Transverse colon (tissue), 4 donors: ENCODE results near the gene CDHR2. TPM values are rescaled to one million over a fixed set of nuclear protein-coding genes. Genes with fewer than 3 reads are reported as not detected.
A peak's percentile ranks its signal among the peaks of the same experiment; 100 is the strongest.

ENCODE experiments used
- DNase-seq: peaks from one replicate; pipeline ENCODE4 v3.0.0-alpha.2; 2019
- H3K27ac ChIP-seq, 4 donors: fragments of 200-600 bp; sonication (generic); 2 replicates each; pipeline ENCODE4 v1.5.1; 2016 to 2018; ENCODE audit warnings: inconsistent platforms in 4 of 4
- H3K27me3 ChIP-seq: fragments of 200-600 bp; sonication (generic); 2 replicates; pipeline ENCODE4 v1.5.1; 2017; ENCODE audit warnings: inconsistent platforms
- H3K36me3 ChIP-seq, 4 donors: fragments of 200-600 bp; sonication (generic); 2 replicates each; pipeline ENCODE4 v1.5.1; 2017 to 2019; ENCODE audit warnings: inconsistent platforms in 4 of 4
- H3K4me1 ChIP-seq, 4 donors: fragments of 200-600 bp; sonication (generic); 2 replicates each; pipeline ENCODE4 v1.5.1; 2017 to 2020; ENCODE audit warnings: inconsistent platforms in 4 of 4
- H3K4me3 ChIP-seq, 4 donors: fragments of 200-600 bp; sonication (generic); 1 replicate in 1 of 4; 2 replicates in 3 of 4; pipeline versions ENCODE4 v1.5.1 to v1.6.1; 2017 to 2019; ENCODE audit warnings: inconsistent platforms in 4 of 4
- H3K9me3 ChIP-seq, 2 donors: fragments of 200-600 bp; sonication (generic); 2 replicates each; pipeline ENCODE4 v1.5.1; 2017 to 2019; ENCODE audit warnings: inconsistent platforms in 2 of 2
- EP300 ChIP-seq: sonication (generic); formaldehyde crosslinking; IDR thresholded peaks from one replicate; pipeline ENCODE4 v1.6.1; 2017; ENCODE audit warnings: antibody characterized with exemption, low read depth
- POLR2A ChIP-seq: fragments of 450-650 bp; IDR thresholded peaks from one replicate; pipeline ENCODE4 v1.6.1; 2016; ENCODE audit warnings: antibody characterized with exemption, mild to moderate bottlenecking, moderate library complexity
- POLR2AphosphoS5 ChIP-seq, 3 donors: sonication (generic); formaldehyde crosslinking; IDR thresholded peaks; one replicate each; pipeline ENCODE4 v1.6.1; 2016; ENCODE audit warnings: antibody characterized with exemption in 3 of 3
- WGBS, 2 donors: methylation state at CpG; one replicate each; pipeline ENCODE4 v1.1.5; 2018; ENCODE audit warnings: low coverage in 1 of 2; 5-methylcytosine and 5-hydroxymethylcytosine counted together
- in situ Hi-C, 4 donors: fragments of 200-750 bp; cut with MboI; loops; one replicate each; pipeline versions ENCODE4 v1.15.0 to v1.15.1; 2017; ENCODE audit warnings: low sequenced_read_pairs in 3 of 4, low pct_ligation_motif_present in 1 of 4, low pct_unique_long_range_greater_than_20kb in 1 of 4
- intact Hi-C: fragments of 100-400 bp; cut with DNase I; formaldehyde crosslinking; loops from one replicate; pipeline ENCODE4 v1.15.1; 2023; ENCODE audit warnings: low total_unique reads
- total RNA-seq, 4 donors: library from RNA; depleted of rRNA; stranded (reverse); fragments of >200 nt; gene quantifications; one replicate each; pipeline ENCODE4 v1.1.0, GENCODE V29; 2016
- TF ChIP-seq, protein P1 (sequence below), 5 experiments: fragments of 200-600 bp in 3 of 5; fragments of 450-650 bp in 2 of 5; sonication (generic) in 3 of 5; IDR thresholded peaks; 1 replicate in 2 of 5; 2 replicates in 3 of 5; pipeline ENCODE4 v1.5.1; 2016 to 2017; ENCODE audit warnings: antibody characterized with exemption in 5 of 5, inconsistent platforms in 3 of 5, mild to moderate bottlenecking in 2 of 5, moderate library complexity in 1 of 5

The CDHR2 gene
- total RNA-seq, 4 donors from 2014 or later = 15.5 to 257 (median 104) TPM

DNA sequence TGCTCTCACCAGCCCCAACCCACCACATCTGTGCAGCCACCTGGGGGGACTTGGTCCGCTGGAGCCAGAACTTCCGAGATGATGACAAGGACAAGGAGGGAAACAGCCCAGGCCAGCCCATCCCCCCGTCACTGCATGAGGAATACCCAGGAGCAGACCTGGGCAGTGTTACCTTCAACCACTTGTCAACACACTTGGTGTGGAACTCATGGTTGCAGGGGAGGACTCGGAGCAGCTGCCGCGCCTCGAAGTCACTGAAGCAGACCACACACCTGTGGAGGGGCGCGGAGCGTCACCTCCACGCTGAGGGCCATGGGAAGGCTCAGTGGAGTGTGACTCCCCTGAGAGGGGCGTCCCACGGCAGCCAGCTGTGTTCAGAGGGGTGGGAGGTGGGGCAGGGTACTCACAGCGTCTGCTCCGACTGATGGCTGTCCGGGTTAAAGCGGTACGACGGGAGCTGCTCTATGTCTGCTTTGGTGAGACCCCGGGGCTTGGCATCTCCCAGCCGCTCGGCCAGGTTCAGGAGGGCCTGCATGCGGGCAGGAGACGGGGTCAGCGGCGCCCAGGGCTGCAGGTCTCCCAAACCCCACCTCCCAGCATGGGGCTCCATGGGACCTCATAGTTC, 19.9 kb upstream of the CDHR2 start:
- H3K9me3 ChIP-seq = no peaks in the 10 kb centered on the region
- peak overlapping the region in 1 of 4 donors; percentile 25 for H3K27ac ChIP-seq
- no peaks in the 10 kb centered on the region for H3K27me3 ChIP-seq
- in situ Hi-C loops (no loop called here), intact Hi-C loops (no loop called here)
- DNase-seq = no peak
- peaks cover 16 to 34% (median 19%) of the 10 kb centered on the region in 4 donors for H3K4me1 ChIP-seq
- 88% methylated on average over 22 of the region's 26 CpGs; no CpG with 5 or more reads in 1 of the 2 donors for WGBS, 2 donors
- peaks cover 0 to 24% (median 7%) of the 10 kb centered on the region in 4 donors for H3K36me3 ChIP-seq
- TF ChIP-seq, protein P1, sequence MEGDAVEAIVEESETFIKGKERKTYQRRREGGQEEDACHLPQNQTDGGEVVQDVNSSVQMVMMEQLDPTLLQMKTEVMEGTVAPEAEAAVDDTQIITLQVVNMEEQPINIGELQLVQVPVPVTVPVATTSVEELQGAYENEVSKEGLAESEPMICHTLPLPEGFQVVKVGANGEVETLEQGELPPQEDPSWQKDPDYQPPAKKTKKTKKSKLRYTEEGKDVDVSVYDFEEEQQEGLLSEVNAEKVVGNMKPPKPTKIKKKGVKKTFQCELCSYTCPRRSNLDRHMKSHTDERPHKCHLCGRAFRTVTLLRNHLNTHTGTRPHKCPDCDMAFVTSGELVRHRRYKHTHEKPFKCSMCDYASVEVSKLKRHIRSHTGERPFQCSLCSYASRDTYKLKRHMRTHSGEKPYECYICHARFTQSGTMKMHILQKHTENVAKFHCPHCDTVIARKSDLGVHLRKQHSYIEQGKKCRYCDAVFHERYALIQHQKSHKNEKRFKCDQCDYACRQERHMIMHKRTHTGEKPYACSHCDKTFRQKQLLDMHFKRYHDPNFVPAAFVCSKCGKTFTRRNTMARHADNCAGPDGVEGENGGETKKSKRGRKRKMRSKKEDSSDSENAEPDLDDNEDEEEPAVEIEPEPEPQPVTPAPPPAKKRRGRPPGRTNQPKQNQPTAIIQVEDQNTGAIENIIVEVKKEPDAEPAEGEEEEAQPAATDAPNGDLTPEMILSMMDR (IDR thresholded peaks at IDR 0.05) = no peak
- no peak for TF ChIP-seq EP300
- TF ChIP-seq POLR2A = no peak
- no peak for TF ChIP-seq POLR2AphosphoS5 (IDR thresholded peaks at IDR 0.05)
- no peak overlapping the region for H3K4me3 ChIP-seq

- intact Hi-C loops = no loop called here
- Histone ChIP-seq H3K27me3 (no peaks in the 10 kb centered on the region), H3K9me3 (no peaks in the 10 kb centered on the region), H3K4me3 (no peak overlapping the region), H3K27ac (peak overlapping the region in 1 of 4 donors; percentile 25), H3K36me3 (peaks cover 0 to 24% (median 7%) of the 10 kb centered on the region in 4 donors), H3K4me1 (peaks cover 21 to 39% (median 24%) of the 10 kb centered on the region in 4 donors)
- DNase-seq = no peak
- 20 to 69% methylated on average over 2 to 11 of the region's 11 CpGs for WGBS, 2 donors
- no peak for TF ChIP-seq POLR2A
- TF ChIP-seq, protein P1 (IDR thresholded peaks at IDR 0.05) = no peak
- no peak for TF ChIP-seq EP300
- no peak for TF ChIP-seq POLR2AphosphoS5 (IDR thresholded peaks at IDR 0.05)
- in situ Hi-C loops = no loop called here
These were observed 19.4 kb upstream of the CDHR2 start for GRCh38 chr5:176529741-176530141.

DNA sequence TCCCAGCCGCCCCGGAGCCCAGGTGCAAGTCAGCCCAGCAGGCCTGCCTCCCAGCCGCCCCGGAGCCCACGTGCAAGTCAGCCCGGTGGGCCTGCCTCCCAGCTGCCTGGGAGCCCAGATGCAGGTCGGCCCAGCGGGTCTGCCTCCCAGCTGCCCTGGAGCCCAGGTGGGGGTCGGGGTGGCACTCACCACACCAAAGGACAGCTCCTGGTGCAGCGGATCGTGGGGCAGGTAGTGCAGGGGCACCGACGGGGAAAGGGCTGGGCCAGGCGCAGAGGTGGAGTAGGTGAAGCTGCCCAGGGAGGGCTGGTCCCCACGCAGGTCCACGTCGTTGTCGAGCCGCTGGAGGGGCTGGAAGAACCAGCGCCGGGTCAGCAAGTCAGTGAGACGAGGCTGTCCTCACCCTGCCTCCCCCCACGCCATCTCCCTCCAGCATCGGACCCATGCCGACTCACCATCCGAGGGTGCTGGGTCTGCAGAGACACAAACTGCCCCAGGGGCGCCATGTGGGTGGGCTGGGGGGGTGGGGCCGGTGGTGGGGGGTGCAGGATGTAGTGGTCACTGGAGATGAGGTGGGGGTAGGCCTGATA, 18.7 kb upstream of the CDHR2 start:
- 81% methylated on average over 24 of the region's 28 CpGs; no CpG with 5 or more reads in 1 of the 2 donors for WGBS, 2 donors
- H3K36me3 ChIP-seq = peaks cover 0 to 24% (median 7%) of the 10 kb centered on the region in 4 donors
- no peaks in the 10 kb centered on the region for H3K9me3 ChIP-seq
- H3K27ac ChIP-seq = peak overlapping the region; percentile 0 to 53 (median 22)
- intact Hi-C loops (no loop called here), in situ Hi-C loops (no loop called here)
- TF ChIP-seq EP300 (no peak), POLR2A (no peak), POLR2AphosphoS5 (IDR thresholded peaks at IDR 0.05) (no peak)
- TF ChIP-seq, protein P1 (IDR thresholded peaks at IDR 0.05) = no peak
- peaks cover 29 to 46% (median 31%) of the 10 kb centered on the region in 4 donors for H3K4me1 ChIP-seq
- no peaks in the 10 kb centered on the region for H3K27me3 ChIP-seq
- H3K4me3 ChIP-seq = no peak overlapping the region
- no peak for DNase-seq

- H3K27me3 ChIP-seq = no peaks in the 10 kb centered on the region
- H3K4me1 ChIP-seq = peaks cover 29 to 50% (median 36%) of the 10 kb centered on the region in 4 donors
- H3K36me3 ChIP-seq = peaks cover 0 to 24% (median 7%) of the 10 kb centered on the region in 4 donors
- intact Hi-C loops (no loop called here), in situ Hi-C loops (no loop called here)
- H3K9me3 ChIP-seq = no peaks in the 10 kb centered on the region
- H3K4me3 ChIP-seq = no peak overlapping the region
- DNase-seq = no peak
- TF ChIP-seq POLR2A (no peak), POLR2AphosphoS5 (IDR thresholded peaks at IDR 0.05) (no peak), EP300 (no peak)
- TF ChIP-seq, protein P1 (IDR thresholded peaks at IDR 0.05) = no peak
- peak overlapping the region; percentile 0 to 53 (median 22) for H3K27ac ChIP-seq
- WGBS, 2 donors = 57% methylated on average over 21 of the region's 24 CpGs; no CpG with 5 or more reads in 1 of the 2 donors
These were observed 17.9 kb upstream of the CDHR2 start for GRCh38 chr5:176530983-176531901.
